Epithelial cell of esophagus (primary cell): ENCODE results near the gene BRICD5.
"Not testable (repeated sequence)": the region's sequence is repeated elsewhere in the genome, so short reads cannot be mapped to it uniquely, and the experiment has no call there.

ENCODE experiments used
- DNase-seq: peaks from one replicate; pipeline ENCODE4 v3.0.0; 2010; ENCODE audit warnings: low read depth
- H3K4me3 ChIP-seq: 2 replicates; pipeline ENCODE4 v1.5.1; 2011; ENCODE audit warnings: mild to moderate bottlenecking, low read length, control low read depth
- TF ChIP-seq, protein P1 (sequence below): IDR thresholded peaks from 2 replicates; pipeline ENCODE4 v1.5.1; 2011; ENCODE audit warnings: low read depth, mild to moderate bottlenecking, low read length, control low read depth, inconsistent platforms; ENCODE audit not compliant: insufficient read depth; ENCODE audit errors: missing control alignments

The BRICD5 gene

DNA sequence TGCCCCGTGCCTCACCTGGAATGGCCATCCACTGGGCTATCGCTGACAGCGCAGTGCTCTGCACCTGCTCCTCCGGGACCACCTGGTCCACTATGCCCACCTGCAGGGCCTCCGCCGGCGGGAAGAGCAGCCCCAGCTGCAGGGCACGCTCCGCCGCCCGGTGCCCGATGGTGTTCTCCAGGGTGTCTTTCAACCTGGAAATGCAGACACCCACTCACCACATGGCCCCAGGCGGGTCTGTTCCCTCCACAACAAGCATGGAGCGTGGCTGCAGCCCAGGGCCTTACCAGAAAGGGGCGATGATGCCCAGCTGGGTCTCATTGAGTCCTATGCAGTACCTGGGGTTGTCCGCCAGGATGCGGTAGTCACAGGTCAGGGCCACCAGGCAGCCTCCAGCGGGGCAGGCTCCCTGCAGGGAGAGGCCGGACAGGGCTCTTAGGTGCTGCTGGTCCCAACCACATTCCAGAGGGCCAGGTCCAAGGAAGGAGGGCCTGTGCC, 32.4 kb upstream of the BRICD5 start:
- H3K4me3 ChIP-seq: no peak overlapping the region
- DNase-seq: no peak
- TF ChIP-seq, protein P1, sequence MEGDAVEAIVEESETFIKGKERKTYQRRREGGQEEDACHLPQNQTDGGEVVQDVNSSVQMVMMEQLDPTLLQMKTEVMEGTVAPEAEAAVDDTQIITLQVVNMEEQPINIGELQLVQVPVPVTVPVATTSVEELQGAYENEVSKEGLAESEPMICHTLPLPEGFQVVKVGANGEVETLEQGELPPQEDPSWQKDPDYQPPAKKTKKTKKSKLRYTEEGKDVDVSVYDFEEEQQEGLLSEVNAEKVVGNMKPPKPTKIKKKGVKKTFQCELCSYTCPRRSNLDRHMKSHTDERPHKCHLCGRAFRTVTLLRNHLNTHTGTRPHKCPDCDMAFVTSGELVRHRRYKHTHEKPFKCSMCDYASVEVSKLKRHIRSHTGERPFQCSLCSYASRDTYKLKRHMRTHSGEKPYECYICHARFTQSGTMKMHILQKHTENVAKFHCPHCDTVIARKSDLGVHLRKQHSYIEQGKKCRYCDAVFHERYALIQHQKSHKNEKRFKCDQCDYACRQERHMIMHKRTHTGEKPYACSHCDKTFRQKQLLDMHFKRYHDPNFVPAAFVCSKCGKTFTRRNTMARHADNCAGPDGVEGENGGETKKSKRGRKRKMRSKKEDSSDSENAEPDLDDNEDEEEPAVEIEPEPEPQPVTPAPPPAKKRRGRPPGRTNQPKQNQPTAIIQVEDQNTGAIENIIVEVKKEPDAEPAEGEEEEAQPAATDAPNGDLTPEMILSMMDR: peak; percentile 2

DNA sequence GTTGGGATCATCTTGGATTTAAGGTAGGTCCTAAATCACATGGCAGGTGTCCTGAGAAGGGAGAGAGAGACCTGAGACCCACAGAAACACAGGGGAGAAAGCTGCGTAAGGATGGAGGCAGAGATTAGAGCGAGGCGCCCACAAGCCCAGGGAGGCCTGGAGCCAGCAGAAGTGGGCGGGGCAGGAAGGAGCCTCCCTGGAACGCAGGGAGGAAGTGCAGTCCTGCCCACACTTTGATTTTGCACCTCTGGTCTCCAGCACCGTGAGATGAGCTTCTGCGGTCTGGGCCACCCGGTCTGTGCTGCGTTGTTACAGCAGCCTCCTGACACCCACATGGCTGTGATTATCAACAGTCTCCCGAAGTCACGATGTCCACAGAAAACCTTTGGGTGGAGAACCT, 31.9 kb upstream of the BRICD5 start:
- TF ChIP-seq, protein P1: no peak
- H3K4me3 ChIP-seq: no peak overlapping the region
- DNase-seq: no peak

DNA sequence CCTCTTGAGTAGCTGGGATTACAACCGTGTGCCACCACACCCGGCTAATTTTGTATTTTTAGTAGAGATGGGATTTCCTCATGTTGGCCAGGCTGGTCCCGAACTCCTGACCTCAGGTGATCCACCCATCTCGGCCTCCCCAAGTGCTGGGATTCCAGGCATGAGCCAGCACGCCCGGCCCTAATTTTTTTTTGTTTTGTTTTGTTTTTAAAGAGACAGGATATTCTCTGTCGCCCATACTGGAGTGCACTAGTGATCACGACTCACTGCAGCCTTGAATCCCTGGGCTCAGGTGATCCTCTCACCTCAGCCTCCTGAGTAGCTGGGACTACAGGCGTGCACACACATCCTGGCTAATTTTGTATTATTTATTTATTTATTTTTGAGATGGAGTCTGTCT, 29.7 kb upstream of the BRICD5 start:
- not testable (repeated sequence) for DNase-seq, H3K4me3 ChIP-seq

DNA sequence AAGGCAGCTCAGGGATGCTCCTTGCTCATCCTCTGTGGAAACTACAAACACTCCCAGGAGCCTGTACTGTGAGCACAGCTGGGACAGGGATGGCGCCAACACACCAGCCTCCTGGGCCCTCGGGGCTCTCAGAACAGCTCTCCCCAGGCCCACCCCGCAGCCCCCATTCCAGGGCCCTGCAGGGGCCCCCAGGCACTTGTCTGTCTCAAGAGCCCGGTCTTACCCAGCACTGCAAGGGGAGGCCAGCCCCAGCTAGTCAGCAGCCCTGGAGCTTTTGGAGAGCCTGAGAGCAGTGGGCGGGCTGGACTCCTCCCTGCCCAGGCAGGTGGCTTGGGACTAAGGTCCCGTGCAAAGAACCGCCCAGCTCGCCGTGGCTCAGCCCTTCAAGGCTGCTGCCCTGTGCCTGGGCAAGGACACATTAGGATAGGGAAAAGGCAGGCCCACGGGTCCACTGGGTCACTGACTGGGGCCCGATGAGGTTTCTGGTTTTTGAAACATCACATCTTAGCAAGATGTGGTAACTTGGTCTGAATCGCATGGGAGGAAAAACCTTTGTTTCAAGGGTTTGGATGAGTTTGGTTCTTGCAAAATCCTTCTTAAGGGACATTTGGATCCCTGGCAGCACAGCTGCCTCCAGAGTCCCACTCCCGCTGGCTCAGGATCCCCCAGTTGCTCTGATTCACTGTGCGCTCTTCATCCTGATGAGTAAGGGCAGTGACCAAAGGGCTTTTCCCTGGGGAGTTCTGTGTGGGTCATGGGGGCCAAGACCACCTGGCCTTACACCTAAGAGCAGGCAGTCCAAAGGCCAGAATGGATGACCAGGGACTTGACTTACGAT, 28.4 kb upstream of the BRICD5 start:
- TF ChIP-seq, protein P1: no peak
- DNase-seq: no peak
- H3K4me3 ChIP-seq: no peak overlapping the region

DNA sequence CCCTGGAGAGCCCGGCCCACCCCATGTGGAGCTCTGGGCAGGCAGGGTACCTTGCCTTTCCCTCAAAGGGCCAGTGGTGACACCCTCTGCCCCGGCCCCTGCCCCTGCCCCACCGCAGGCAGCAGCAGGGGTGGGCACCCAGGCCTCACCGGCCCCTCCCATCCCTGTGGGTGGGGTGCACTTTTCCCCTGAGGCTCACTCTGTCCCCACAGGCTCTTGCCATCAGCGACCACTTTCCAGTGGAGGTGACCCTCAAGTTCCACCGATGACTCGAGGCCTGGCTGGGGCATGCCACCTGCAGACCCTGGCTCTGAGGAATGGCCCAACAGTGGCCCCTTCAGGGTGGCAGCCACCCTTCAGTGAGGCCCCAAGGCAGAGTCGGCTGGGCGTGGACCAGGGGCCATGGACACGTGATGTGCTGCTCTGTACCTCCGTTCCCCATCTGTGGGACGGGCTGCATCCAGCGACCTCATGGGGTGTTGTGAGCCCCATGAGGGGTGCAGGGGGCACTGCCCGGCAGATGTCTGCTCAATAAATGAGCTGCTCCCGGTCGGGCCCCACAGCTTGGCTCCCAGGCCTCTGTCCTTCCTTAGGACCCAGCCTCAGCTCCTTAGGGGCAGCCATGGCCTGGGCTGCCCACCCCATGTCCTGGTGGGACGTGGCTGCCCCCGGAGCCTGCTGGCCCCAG, 27.6 kb upstream of the BRICD5 start:
- TF ChIP-seq, protein P1: no peak
- no peak for DNase-seq
- H3K4me3 ChIP-seq: no peak overlapping the region

DNA sequence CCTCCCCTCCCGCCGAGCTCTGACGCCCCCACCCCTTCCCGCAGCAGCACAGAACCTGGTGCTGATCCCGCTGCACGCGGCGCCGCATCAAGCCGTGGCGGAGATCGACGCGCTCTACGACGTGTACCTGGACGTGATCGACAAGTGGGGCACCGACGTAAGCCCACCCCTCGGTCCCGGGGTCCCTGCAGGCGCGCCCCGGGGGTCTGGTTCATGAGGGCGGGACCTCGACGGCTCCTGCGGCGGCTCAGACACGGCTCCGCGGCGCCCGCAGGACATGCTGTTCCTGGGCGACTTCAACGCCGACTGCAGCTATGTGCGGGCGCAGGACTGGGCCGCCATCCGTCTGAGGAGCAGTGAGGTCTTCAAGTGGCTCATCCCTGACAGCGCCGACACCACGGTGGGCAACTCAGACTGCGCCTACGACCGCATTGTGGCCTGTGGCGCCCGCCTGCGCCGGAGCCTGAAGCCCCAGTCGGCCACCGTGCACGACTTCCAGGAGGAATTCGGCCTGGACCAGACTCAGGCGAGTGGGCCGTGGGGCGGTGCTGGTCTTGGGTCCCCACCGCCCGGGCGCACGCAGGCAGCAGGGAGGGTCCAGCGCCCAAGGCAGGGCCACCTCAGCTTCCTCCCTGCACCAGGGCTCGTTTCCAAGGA, 27.0 kb upstream of the BRICD5 start:
- DNase-seq: no peak
- no peak overlapping the region for H3K4me3 ChIP-seq
- TF ChIP-seq, protein P1: no peak

DNA sequence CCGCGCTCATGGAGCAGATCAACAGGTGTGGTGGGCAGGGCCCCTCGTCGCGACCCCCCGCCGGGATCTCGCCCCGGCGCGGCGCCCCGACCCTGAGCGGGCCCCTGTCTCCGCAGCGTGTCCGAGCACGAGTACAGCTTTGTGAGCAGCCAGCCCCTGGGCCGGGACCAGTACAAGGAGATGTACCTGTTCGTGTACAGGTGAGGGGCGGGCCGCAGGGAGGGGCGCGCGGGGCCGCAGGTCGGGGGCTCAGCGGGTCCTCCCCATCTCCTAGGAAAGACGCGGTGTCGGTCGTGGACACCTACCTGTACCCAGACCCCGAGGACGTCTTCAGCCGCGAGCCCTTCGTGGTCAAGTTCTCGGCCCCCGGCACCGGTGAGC, 26.4 kb upstream of the BRICD5 start:
- TF ChIP-seq, protein P1: no peak
- DNase-seq: no peak
- H3K4me3 ChIP-seq: no peak overlapping the region
